ENCODE results near the gene PTPN14. TPM values are rescaled to one million over a fixed set of nuclear protein-coding genes. Genes with fewer than 3 reads are reported as not detected.

Gene PTPN14
- total and polyA plus RNA-seq, 2 of the 8 experiments (the other 6 are each of a cell fraction or from before 2014, with no cell fraction given): 14.4 to 93.6 TPM

DNA sequence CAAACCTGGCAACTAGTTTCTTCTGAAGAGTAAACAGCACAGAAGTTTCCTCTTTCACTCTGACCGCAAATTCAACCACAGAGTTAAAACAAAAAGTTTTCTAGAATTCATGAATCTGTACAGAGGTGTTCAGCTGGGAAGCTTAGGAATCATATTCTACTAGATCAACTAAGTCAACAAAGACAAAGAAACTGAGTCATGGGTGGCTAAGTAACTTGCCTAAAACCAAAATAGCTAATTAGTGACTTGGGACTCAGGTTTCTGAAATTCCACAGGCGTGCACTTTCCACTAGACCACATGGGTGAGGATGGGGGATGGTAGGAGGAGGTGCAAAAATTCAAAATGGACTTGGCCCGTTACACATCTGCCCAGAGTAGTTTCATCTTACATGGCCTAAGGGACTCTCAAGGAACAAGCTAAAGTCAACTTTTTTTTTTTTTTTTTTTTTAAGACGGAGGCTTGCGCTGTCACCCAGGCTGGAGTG, 25.8 kb downstream of the PTPN14 start:
- no peaks in the 10 kb centered on the region for H3K9me3 ChIP-seq (ENCODE audit: insufficient read depth in 2 of 2, low read depth in 1 of 2, low read length in 1 of 2)
- H3K4ac ChIP-seq (replicated peaks; ENCODE audit: insufficient read length, low read depth, low read length): no peak overlapping the region
- no peak overlapping the region for H2BK120ac ChIP-seq (replicated peaks; ENCODE audit: low read depth, low read length)
- H4K8ac ChIP-seq (ENCODE audit: extremely low read depth, insufficient read depth, low read length): no peak overlapping the region
- H3K4me1 ChIP-seq (replicated peaks in 1 of 4; ENCODE audit: control insufficient read depth in 3 of 4, insufficient read depth in 4 of 4, low read length in 3 of 4): peaks cover 0 to 3% (median 1%) of the 10 kb centered on the region in 4 experiments; a peak in 1 of 7 replicates
- H4K91ac ChIP-seq (replicated peaks; ENCODE audit: insufficient read length, low read length): no peak overlapping the region
- ChIA-PET CTCF (ENCODE audit: partially characterized antibody) (interaction anchor here (1.1 to 1.8 kb wide), 4 partner anchors 11 to 186 kb away, joined by 3 to 12 read pairs (median 4); no protein-coding TSS in a partner anchor), POLR2A (ENCODE audit: partially characterized antibody) (interaction anchor here (1.1 to 2.5 kb wide), 3 partner anchors 13 to 26 kb away, joined by 4 to 14 read pairs (median 7); partner anchors contain the start of gene PTPN14)
- no peak overlapping the region for H3K23ac ChIP-seq (ENCODE audit: insufficient read length)
- H4K5ac ChIP-seq (ENCODE audit: insufficient read length, low read depth, low read length): no peak overlapping the region
- 74% methylated on average over 4 of the region's 5 CpGs; no CpG with 5 or more reads in 1 of the 2 experiments for WGBS, 2 experiments (ENCODE audit: extremely low coverage in 1 of 2, insufficient coverage in 1 of 2, insufficient read length in 1 of 2, insufficient replicate concordance in 2 of 2, low coverage in 1 of 2, low lambda C conversion rate in 2 of 2, missing lambda C conversion rate in 1 of 2)
- H3K27ac ChIP-seq (ENCODE audit: low read depth, low read length): no peak overlapping the region
- H3K4me2 ChIP-seq (ENCODE audit: insufficient read depth in 1 of 2, low read depth in 2 of 2, low read length in 2 of 2): no peak overlapping the region
- no peaks in the 10 kb centered on the region for H3K27me3 ChIP-seq (replicated peaks in 1 of 4; ENCODE audit: control insufficient read depth in 3 of 4, extremely low read depth in 1 of 4, insufficient read depth in 3 of 4, low read length in 3 of 4)
- no peak overlapping the region for H3K56ac ChIP-seq (replicated peaks; ENCODE audit: insufficient read length, low read depth, low read length)
- peaks cover 7% of the 10 kb centered on the region; the same call in 1 of the 2 replicates for H3K79me1 ChIP-seq (ENCODE audit: low read depth, low read length)
- peaks cover 0 to 12% of the 10 kb centered on the region in 2 experiments for H4K20me1 ChIP-seq (replicated peaks in 1 of 2; ENCODE audit: control insufficient read depth in 1 of 2, insufficient read depth in 2 of 2, low read length in 2 of 2)
- no peak overlapping the region for H2BK15ac ChIP-seq (ENCODE audit: low read length)
- no peak overlapping the region for H2BK12ac ChIP-seq (ENCODE audit: low read depth, low read length)
- no peak overlapping the region for H2BK5ac ChIP-seq (ENCODE audit: low read depth, low read length)
- FAIRE-seq: no peak
- peaks cover 0 to 72% of the 10 kb centered on the region in 2 experiments; a peak in 3 of 4 replicates for H3K79me2 ChIP-seq (ENCODE audit: control insufficient read depth in 1 of 2, insufficient read depth in 2 of 2, low read length in 2 of 2)
- H3K9ac ChIP-seq (replicated peaks in 1 of 4; ENCODE audit: extremely low read depth in 1 of 4, low read depth in 3 of 4, low read length in 3 of 4): no peak overlapping the region
- no peak overlapping the region for H3K18ac ChIP-seq (ENCODE audit: extremely low read depth, low read length)
- H2AFZ ChIP-seq (ENCODE audit: low read length): no peak overlapping the region
- DNase-seq (ENCODE audit: low read depth in 1 of 2, low spot score in 2 of 2): no peak
- H2AK5ac ChIP-seq (ENCODE audit: low read depth, low read length): no peak overlapping the region
- no peak overlapping the region for H2BK20ac ChIP-seq (ENCODE audit: low read length)
- H3K23me2 ChIP-seq (ENCODE audit: low read depth, low read length): no peaks in the 10 kb centered on the region; the same call in 1 of the 2 replicates
- no peak overlapping the region for H3K4me3 ChIP-seq (ENCODE audit: extremely low read depth in 1 of 4, insufficient read depth in 2 of 4, low read depth in 3 of 4, low read length in 4 of 4)
- H3K14ac ChIP-seq (ENCODE audit: insufficient read length): no peak overlapping the region
- no peaks in the 10 kb centered on the region for H3K36me3 ChIP-seq (ENCODE audit: control insufficient read depth in 2 of 4, insufficient read depth in 4 of 4, low read length in 3 of 4)
- TF ChIP-seq NRF1 (IDR thresholded peaks at IDR 0.05; ENCODE audit: low read depth, low read length) (no peak), RNF2 (IDR thresholded peaks at IDR 0.05; ENCODE audit: borderline replicate concordance, low read depth, low read length, missing control alignments, poor library complexity, severe bottlenecking) (no peak), SIRT6 (IDR thresholded peaks at IDR 0.05; ENCODE audit: low read length) (no peak), SP4 (IDR thresholded peaks at IDR 0.05; ENCODE audit: low read length) (no peak), TAF1 (IDR thresholded peaks at IDR 0.05; ENCODE audit: low read depth, low read length) (no peak), ZNF274 (IDR thresholded peaks at IDR 0.05; ENCODE audit: borderline replicate concordance, extremely low read depth, low read length) (no peak), TCF12 (IDR thresholded peaks at IDR 0.05; ENCODE audit: low read depth, low read length) (no peak), FOSL1 (IDR thresholded peaks at IDR 0.05; ENCODE audit: insufficient read depth, low read depth, low read length) (no peak)
- TF ChIP-seq, protein P1, sequence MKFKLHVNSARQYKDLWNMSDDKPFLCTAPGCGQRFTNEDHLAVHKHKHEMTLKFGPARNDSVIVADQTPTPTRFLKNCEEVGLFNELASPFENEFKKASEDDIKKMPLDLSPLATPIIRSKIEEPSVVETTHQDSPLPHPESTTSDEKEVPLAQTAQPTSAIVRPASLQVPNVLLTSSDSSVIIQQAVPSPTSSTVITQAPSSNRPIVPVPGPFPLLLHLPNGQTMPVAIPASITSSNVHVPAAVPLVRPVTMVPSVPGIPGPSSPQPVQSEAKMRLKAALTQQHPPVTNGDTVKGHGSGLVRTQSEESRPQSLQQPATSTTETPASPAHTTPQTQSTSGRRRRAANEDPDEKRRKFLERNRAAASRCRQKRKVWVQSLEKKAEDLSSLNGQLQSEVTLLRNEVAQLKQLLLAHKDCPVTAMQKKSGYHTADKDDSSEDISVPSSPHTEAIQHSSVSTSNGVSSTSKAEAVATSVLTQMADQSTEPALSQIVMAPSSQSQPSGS (IDR thresholded peaks at IDR 0.05; ENCODE audit: low read length): no peak
